ENCODE results near the gene OR2G2.

- no peak for TF ChIP-seq CTCF (IDR thresholded peaks at IDR 0.05)
- no peak for TF ChIP-seq EP300 (IDR thresholded peaks at IDR 0.05; ENCODE audit: low read depth)
- TF ChIP-seq POLR2A (IDR thresholded peaks at IDR 0.05), result no peak
- TF ChIP-seq POLR2AphosphoS5 (IDR thresholded peaks at IDR 0.05), result no peak
These were observed 9.2 kb upstream of the OR2G2 start for GRCh38 chr1:247578946-247579460.
